Gastroesophageal sphincter (tissue), 4 donors: ENCODE data around the gene MAP3K9. TPM values are rescaled to one million over a fixed set of nuclear protein-coding genes. Genes with fewer than 3 reads are reported as not detected.
"Not testable (repeated sequence)": the region's sequence is repeated elsewhere in the genome, so short reads cannot be mapped to it uniquely, and the experiment has no call there.

Experiments
- ATAC-seq: fragments of 150-250 bp; one replicate; pipeline ENCODE4 v1.9.1; 2016; ENCODE audit warnings: mild to moderate bottlenecking, moderate library complexity
- H3K27ac ChIP-seq, 4 donors: fragments of 200-600 bp; sonication (generic) in 3 of 4; 1 replicate in 3 of 4; 2 replicates in 1 of 4; pipeline ENCODE4 v1.5.1; 2016 to 2019
- H3K27me3 ChIP-seq: fragments of 200-600 bp; sonication (generic); one replicate; pipeline ENCODE4 v1.5.1; 2019
- H3K36me3 ChIP-seq, 2 donors: fragments of 200-600 bp; sonication (generic); one replicate each; pipeline ENCODE4 v1.5.1; 2019; ENCODE audit warnings: control low read depth in 1 of 2
- H3K4me1 ChIP-seq, 3 donors: fragments of 200-600 bp; sonication (generic); 1 replicate in 2 of 3; 2 replicates in 1 of 3; pipeline ENCODE4 v1.5.1; 2016 to 2019; ENCODE audit warnings: control low read depth in 2 of 3
- H3K4me3 ChIP-seq, 2 donors: fragments of 200-600 bp; sonication (generic); one replicate each; pipeline ENCODE4 v1.5.1; 2019; ENCODE audit warnings: mild to moderate bottlenecking in 1 of 2, moderate library complexity in 1 of 2
- H3K9me3 ChIP-seq, 3 donors: fragments of 200-600 bp; sonication (generic); one replicate each; pipeline ENCODE4 v1.5.1; 2017 to 2019; ENCODE audit warnings: control low read depth in 2 of 3
- CTCF ChIP-seq, 4 experiments: fragments of 200-600 bp in 2 of 4; fragments of 450-650 bp in 2 of 4; sonication (generic) in 1 of 4; IDR thresholded peaks; one replicate each; pipeline ENCODE4 v1.5.1; 2017 to 2019; ENCODE audit warnings: antibody characterized with exemption in 4 of 4, mild to moderate bottlenecking in 2 of 4, moderate library complexity in 2 of 4
- EP300 ChIP-seq: sonication (generic); formaldehyde crosslinking; IDR thresholded peaks from one replicate; pipeline ENCODE4 v1.6.1; 2017; ENCODE audit warnings: antibody characterized with exemption, mild to moderate bottlenecking
- POLR2A ChIP-seq, 2 donors: fragments of 450-650 bp; IDR thresholded peaks; one replicate each; pipeline ENCODE4 v1.6.1; 2017; ENCODE audit warnings: antibody characterized with exemption in 2 of 2, mild to moderate bottlenecking in 2 of 2, moderate library complexity in 1 of 2
- POLR2AphosphoS5 ChIP-seq: sonication (generic); formaldehyde crosslinking; IDR thresholded peaks from one replicate; pipeline ENCODE4 v1.6.1; 2017; ENCODE audit warnings: antibody characterized with exemption
- WGBS, 2 donors: methylation state at CpG; one replicate each; pipeline ENCODE4 v1.1.5; 2018; ENCODE audit warnings: low coverage in 1 of 2; 5-methylcytosine and 5-hydroxymethylcytosine counted together
- total RNA-seq, 4 donors: library from RNA; depleted of rRNA; stranded (reverse); fragments of >200 nt; gene quantifications; one replicate each; pipeline ENCODE4 v1.1.0, GENCODE V29; 2016

Gene MAP3K9
- total RNA-seq, 4 donors from 2014 or later, result 0.62 to 2.4 (median 0.97) TPM

DNA sequence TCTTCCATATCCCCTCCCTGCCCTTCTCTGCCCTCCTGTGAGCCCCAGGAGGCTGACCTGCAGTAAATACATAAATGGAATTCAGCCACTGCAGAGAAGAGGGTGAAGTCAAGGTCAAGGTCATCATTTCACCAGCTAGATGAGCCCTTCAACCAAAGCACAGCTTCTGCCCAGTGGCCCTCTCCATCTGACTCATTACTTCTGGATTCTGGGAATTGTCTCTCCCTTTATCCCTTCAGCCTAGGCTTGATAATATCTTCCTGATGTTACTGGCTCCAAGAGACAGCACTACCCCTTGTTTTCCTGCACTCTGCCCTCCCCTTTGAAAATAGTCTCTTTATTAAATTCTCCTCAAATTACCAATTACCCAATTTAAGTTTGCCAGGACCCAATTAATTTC lies 103.1 kb downstream of the MAP3K9 start:
- Histone ChIP-seq H3K27ac (no peak overlapping the region), H3K4me1 (no peaks in the 10 kb centered on the region), H3K4me3 (no peak overlapping the region), H3K9me3 (no peaks in the 10 kb centered on the region), H3K27me3 (peaks cover 33% of the 10 kb centered on the region), H3K36me3 (no peaks in the 10 kb centered on the region)
- TF ChIP-seq POLR2AphosphoS5 (no peak), POLR2A (IDR thresholded peaks at IDR 0.05) (no peak), EP300 (no peak), CTCF (IDR thresholded peaks at IDR 0.05) (no peak)
- no peak for ATAC-seq

GRCh38 chr14:70704960-70705359 lies 104.4 kb downstream of the MAP3K9 start:
- Histone ChIP-seq H3K27ac (no peak overlapping the region), H3K4me1 (no peaks in the 10 kb centered on the region), H3K27me3 (peaks cover 31% of the 10 kb centered on the region), H3K4me3 (no peak overlapping the region), H3K36me3 (no peaks in the 10 kb centered on the region), H3K9me3 (no peaks in the 10 kb centered on the region)
- 100% methylated on average over 1 of the region's 1 CpG; no CpG with 5 or more reads in 1 of the 2 donors for WGBS, 2 donors
- TF ChIP-seq CTCF (IDR thresholded peaks at IDR 0.05) (no peak), EP300 (no peak), POLR2A (IDR thresholded peaks at IDR 0.05) (no peak), POLR2AphosphoS5 (no peak)
- ATAC-seq, result no peak

- 91% methylated on average over 1 of the region's 1 CpG; no CpG with 5 or more reads in 1 of the 2 donors for WGBS, 2 donors
- H3K27ac ChIP-seq, ATAC-seq, H3K4me1 ChIP-seq, H3K4me3 ChIP-seq, H3K36me3 ChIP-seq, H3K9me3 ChIP-seq: not testable (repeated sequence)
- peaks cover 27% of the 10 kb centered on the region for H3K27me3 ChIP-seq
These were observed 105.6 kb downstream of the MAP3K9 start for GRCh38 chr14:70703621-70704168.

DNA sequence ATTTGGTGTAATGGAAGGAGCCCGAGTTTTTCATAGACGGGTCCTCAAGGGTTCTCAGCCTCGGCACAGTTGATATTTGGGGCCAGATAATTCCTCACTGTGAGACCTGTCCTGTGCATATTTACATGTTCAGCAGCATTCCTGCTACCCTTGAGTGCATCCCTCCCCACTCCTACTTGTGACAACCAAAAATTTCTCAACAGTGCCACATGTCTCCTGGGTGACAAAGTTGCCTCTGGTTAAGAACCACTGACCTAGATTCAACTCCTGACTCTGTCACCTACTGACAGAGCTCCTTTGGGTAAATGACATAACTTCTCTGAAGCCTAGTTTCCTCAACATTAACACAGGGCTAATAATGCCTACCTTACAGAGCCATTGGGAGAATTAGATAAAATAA lies 107.2 kb downstream of the MAP3K9 start:
- ATAC-seq, result no peak
- no peak overlapping the region for H3K4me3 ChIP-seq
- no peak overlapping the region for H3K27ac ChIP-seq
- H3K27me3 ChIP-seq, result peaks cover 21% of the 10 kb centered on the region
- no peak for TF ChIP-seq EP300
- no peak for TF ChIP-seq CTCF (IDR thresholded peaks at IDR 0.05)
- TF ChIP-seq POLR2A (IDR thresholded peaks at IDR 0.05), result no peak
- no peak for TF ChIP-seq POLR2AphosphoS5
- no peaks in the 10 kb centered on the region for H3K9me3 ChIP-seq
- peaks cover 0 to 8% (median 0%) of the 10 kb centered on the region in 3 donors for H3K4me1 ChIP-seq
- H3K36me3 ChIP-seq, result no peaks in the 10 kb centered on the region
- 0 to 95% methylated on average over 1 to 3 of the region's 3 CpGs for WGBS, 2 donors

DNA sequence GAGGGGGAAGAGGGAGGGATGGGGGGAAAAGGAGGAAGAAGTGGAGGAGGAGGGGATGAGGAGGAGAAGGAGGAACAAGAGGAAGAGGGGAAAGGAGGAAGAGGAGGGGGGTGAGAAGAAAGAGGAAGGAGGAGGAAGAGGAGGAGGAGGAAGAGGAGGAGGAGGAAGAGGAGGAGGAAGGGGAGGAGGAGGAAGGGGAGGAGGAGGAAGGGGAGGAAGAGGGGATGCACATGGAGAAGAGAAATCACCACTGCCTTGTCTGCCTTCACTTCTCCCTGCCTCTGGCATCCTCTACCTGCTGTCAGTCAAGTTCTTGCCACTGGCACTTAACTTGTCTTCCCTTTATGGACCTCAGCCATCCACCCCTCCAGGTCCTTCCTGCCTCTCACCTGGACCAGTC lies 107.7 kb downstream of the MAP3K9 start:
- TF ChIP-seq CTCF (IDR thresholded peaks at IDR 0.05) (no peak), POLR2A (IDR thresholded peaks at IDR 0.05) (no peak), POLR2AphosphoS5 (no peak), EP300 (no peak)
- no peak overlapping the region for H3K27ac ChIP-seq
- H3K4me3 ChIP-seq, result no peak overlapping the region
- peaks cover 16% of the 10 kb centered on the region for H3K27me3 ChIP-seq
- no peaks in the 10 kb centered on the region for H3K36me3 ChIP-seq
- no peak for ATAC-seq
- peaks cover 0 to 8% (median 0%) of the 10 kb centered on the region in 3 donors for H3K4me1 ChIP-seq
- no peaks in the 10 kb centered on the region for H3K9me3 ChIP-seq
